Tibial nerve (tissue), 3 donors: Measurements from ENCODE around the gene PLK5.

ENCODE experiments used
- EP300 ChIP-seq, 2 donors: sonication (generic); formaldehyde crosslinking; IDR thresholded peaks; one replicate each; pipeline ENCODE4 v1.6.1; 2017; ENCODE audit warnings: antibody characterized with exemption in 2 of 2, mild to moderate bottlenecking in 1 of 2
- POLR2A ChIP-seq, 2 donors: fragments of 450-650 bp; IDR thresholded peaks; one replicate each; pipeline ENCODE4 v1.6.1; 2017; ENCODE audit warnings: antibody characterized with exemption in 2 of 2, mild to moderate bottlenecking in 2 of 2, moderate library complexity in 2 of 2

GRCh38 chr19:1520203-1520780 lies 3.6 kb upstream of the PLK5 start:
- TF ChIP-seq POLR2A (IDR thresholded peaks at IDR 0.05) (no peak), EP300 (IDR thresholded peaks at IDR 0.05) (no peak)
